ENCODE measurements around the gene SEM1. TPM values are rescaled to one million over a fixed set of nuclear protein-coding genes. Genes with fewer than 3 reads are reported as not detected.

SEM1 gene
- total RNA-seq, 1 donor from 2014 or later: 56.4 TPM

DNA sequence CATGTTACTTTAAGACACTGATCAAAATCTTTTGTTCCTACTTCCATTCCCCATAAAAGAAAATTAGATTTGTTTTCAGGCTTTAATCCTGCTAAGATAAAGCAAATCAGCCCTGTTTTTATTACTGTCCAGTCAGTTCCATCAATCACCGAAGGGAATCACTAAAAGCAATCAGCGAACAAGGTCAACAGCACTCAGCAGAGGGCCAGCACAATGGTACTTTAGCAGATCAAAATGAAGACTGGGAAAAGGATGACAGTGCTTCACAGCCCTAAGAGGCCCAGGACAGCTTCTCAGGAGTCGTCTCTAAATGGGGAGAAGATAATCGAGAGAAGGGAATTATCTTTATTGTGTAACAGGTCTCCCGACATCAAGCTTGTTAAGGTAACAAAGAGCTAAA, 32.7 kb downstream of the SEM1 start:
- H3K9me3 Mint-ChIP-seq: peaks cover 4% of the 10 kb centered on the region
- H3K4me3 Mint-ChIP-seq: no peak overlapping the region
- H3K36me3 Mint-ChIP-seq (ENCODE audit: low read depth): peaks cover 18% of the 10 kb centered on the region
- H3K27me3 Mint-ChIP-seq (ENCODE audit: low read depth): no peaks in the 10 kb centered on the region
- no peaks in the 10 kb centered on the region for H3K4me1 Mint-ChIP-seq
- no peak for DNase-seq (ENCODE audit: low read depth, low spot score)
- no peak overlapping the region for H3K27ac Mint-ChIP-seq (ENCODE audit: unreplicated experiment)
- TF ChIP-seq, protein P1, sequence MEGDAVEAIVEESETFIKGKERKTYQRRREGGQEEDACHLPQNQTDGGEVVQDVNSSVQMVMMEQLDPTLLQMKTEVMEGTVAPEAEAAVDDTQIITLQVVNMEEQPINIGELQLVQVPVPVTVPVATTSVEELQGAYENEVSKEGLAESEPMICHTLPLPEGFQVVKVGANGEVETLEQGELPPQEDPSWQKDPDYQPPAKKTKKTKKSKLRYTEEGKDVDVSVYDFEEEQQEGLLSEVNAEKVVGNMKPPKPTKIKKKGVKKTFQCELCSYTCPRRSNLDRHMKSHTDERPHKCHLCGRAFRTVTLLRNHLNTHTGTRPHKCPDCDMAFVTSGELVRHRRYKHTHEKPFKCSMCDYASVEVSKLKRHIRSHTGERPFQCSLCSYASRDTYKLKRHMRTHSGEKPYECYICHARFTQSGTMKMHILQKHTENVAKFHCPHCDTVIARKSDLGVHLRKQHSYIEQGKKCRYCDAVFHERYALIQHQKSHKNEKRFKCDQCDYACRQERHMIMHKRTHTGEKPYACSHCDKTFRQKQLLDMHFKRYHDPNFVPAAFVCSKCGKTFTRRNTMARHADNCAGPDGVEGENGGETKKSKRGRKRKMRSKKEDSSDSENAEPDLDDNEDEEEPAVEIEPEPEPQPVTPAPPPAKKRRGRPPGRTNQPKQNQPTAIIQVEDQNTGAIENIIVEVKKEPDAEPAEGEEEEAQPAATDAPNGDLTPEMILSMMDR (conservative IDR thresholded peaks at IDR 0.05): no peak

DNA sequence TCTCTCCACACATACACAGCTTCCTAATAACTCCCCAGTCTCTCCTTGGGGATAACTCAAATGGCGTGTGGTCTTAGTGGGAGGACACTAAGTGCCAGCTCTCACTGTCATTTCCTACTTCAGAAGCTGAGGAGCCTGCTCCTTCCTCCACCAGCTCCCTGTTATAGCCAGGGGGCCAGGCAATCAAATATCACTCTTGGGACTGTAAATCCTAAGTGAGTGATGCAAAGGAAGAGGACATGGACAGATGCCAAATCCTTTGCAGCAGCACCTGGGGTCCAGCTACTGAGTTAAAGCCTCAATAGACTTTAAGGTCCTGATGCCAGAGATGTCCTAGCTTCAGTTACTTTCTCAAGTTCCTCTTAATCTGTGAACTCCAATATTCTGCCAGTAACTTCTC, 34.1 kb downstream of the SEM1 start:
- Mint-ChIP-seq H3K4me1 (no peaks in the 10 kb centered on the region), H3K9me3 (no peaks in the 10 kb centered on the region), H3K27me3 (ENCODE audit: low read depth) (no peaks in the 10 kb centered on the region), H3K4me3 (no peak overlapping the region), H3K27ac (ENCODE audit: unreplicated experiment) (no peak overlapping the region), H3K36me3 (ENCODE audit: low read depth) (peaks cover 8% of the 10 kb centered on the region)
- TF ChIP-seq, protein P1 (conservative IDR thresholded peaks at IDR 0.05): no peak
- DNase-seq (ENCODE audit: low read depth, low spot score): no peak

DNA sequence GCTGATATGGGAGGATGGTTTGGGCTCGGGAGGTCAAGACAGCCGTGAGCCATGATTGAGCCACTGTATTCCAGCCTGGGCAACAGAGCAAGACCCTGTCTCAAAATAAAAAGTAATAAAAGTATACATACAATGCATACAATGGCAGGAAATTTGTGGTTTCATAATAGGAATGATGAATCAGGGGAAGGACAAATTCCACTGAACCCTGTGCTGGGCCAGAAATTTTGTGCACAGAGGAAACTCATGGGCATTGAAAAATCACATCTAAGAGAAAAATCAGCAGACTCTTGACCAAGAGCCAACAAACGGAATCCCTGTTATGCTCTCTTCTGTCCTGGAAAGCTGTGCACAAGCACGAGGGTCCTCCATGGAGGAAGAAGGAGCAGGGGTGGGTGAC, 35.1 kb downstream of the SEM1 start:
- no peaks in the 10 kb centered on the region for H3K9me3 Mint-ChIP-seq
- H3K27ac Mint-ChIP-seq (ENCODE audit: unreplicated experiment): no peak overlapping the region
- TF ChIP-seq, protein P1 (conservative IDR thresholded peaks at IDR 0.05): no peak
- H3K36me3 Mint-ChIP-seq (ENCODE audit: low read depth): peaks cover 7% of the 10 kb centered on the region
- no peaks in the 10 kb centered on the region for H3K27me3 Mint-ChIP-seq (ENCODE audit: low read depth)
- H3K4me3 Mint-ChIP-seq: no peak overlapping the region
- no peaks in the 10 kb centered on the region for H3K4me1 Mint-ChIP-seq
- DNase-seq (ENCODE audit: low read depth, low spot score): no peak

DNA sequence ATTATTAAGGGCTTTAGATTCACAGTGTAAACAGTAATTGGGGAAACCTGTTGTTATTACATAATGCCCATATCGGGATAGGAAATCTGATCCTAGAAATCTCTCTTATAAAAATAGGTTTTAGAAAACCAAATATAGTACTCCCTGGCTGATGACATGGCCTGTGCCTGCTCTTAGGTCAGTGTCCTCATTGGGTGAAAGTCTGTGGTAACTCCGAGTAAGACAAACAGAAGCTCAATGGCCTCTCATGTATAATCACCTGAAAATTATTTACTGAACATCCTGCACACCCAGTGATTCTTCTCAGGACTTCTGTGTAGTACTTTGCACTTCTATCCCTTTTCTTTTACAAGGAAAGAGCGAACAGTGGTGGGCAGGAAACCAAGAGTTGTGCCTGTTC, 37.8 kb downstream of the SEM1 start:
- H3K36me3 Mint-ChIP-seq (ENCODE audit: low read depth): peaks cover 5% of the 10 kb centered on the region
- no peaks in the 10 kb centered on the region for H3K4me1 Mint-ChIP-seq
- DNase-seq (ENCODE audit: low read depth, low spot score): no peak
- H3K4me3 Mint-ChIP-seq: no peak overlapping the region
- no peaks in the 10 kb centered on the region for H3K27me3 Mint-ChIP-seq (ENCODE audit: low read depth)
- H3K9me3 Mint-ChIP-seq: no peaks in the 10 kb centered on the region
- TF ChIP-seq, protein P1 (conservative IDR thresholded peaks at IDR 0.05): no peak
- no peak overlapping the region for H3K27ac Mint-ChIP-seq (ENCODE audit: unreplicated experiment)

DNA sequence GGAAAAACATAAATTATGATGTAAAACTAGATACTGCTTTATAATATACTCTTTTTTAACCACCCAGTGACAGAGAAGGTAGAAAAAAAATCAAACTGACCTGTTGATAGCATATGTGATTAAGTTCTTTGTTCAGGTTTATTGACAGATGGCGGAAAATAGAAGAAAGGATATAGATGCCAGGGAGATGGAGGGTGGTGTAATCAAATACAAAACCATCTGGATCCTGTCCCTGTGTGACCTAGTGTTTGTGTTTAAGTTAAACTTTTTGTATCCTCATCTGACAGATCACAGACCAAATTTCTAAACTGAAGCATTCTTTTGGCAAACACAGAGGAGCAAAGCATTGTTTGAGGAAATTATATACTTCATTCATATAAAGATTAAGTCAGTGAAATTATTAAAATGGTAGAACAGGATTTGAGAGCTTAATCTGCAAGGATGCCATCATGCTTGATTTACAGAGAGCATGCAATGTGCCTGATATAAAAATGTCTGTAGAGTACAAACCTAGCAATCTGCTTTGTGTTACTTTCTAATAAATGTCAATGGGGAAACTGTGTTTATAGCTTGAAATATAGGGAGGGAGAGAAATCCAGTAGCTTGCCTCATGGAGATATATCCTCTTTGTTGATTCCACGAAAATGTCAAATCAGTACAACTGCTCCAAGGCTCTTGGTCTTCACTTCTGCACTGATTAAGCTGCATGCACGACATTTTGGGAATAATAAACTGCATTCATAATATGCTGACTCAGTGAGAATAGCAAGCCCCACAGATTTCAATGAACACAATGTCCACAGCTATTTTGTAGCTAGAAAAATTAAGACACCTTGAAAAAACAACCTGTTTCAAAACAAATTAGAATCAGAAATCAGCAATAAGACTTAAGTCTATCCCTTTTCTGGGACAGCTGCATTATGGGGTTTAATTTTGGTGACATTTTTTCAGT, 39.0 kb downstream of the SEM1 start:
- Mint-ChIP-seq H3K36me3 (ENCODE audit: low read depth) (peaks cover 8% of the 10 kb centered on the region), H3K4me3 (no peak overlapping the region), H3K4me1 (no peaks in the 10 kb centered on the region), H3K9me3 (no peaks in the 10 kb centered on the region), H3K27me3 (ENCODE audit: low read depth) (no peaks in the 10 kb centered on the region), H3K27ac (ENCODE audit: unreplicated experiment) (no peak overlapping the region)
- TF ChIP-seq, protein P1 (conservative IDR thresholded peaks at IDR 0.05): no peak
- DNase-seq (ENCODE audit: low read depth, low spot score): no peak

Measured in neural crest cell (in vitro differentiated cells).